ENCODE results near the gene GMDS. TPM values are rescaled to one million over a fixed set of nuclear protein-coding genes. Genes with fewer than 3 reads are reported as not detected.

The GMDS gene
- total RNA-seq, 5 donors from 2014 or later (not counting 1 experiment from before 2014, with no cell fraction given): 12.9 to 21.5 (median 14.6) TPM

GRCh38 chr6:1576711-1577110 lies 668.7 kb downstream of the GMDS start:
- no peak overlapping the region for H3K27ac ChIP-seq (ENCODE audit: low read length)
- no peak for ATAC-seq (replicated peaks in 1 of 4)
- peaks cover 0 to 54% of the 10 kb centered on the region in 2 experiments for H3K27me3 ChIP-seq (replicated peaks in 1 of 2; ENCODE audit: control insufficient read depth in 2 of 2, extremely low read depth in 1 of 2, insufficient read depth in 2 of 2, low read length in 1 of 2)
- ChIA-PET CTCF (no interaction called here), POLR2A (interaction anchor here in 1 of 2 donors (0.5 kb wide), 1 partner anchor 14 kb away, joined by 3 read pairs; no protein-coding TSS in a partner anchor)
- 83% methylated on average over 8 of the region's 11 CpGs for whole genome bisulfite sequencing (ENCODE audit: insufficient coverage)
- H3K36me3 ChIP-seq (ENCODE audit: control insufficient read depth in 2 of 2, extremely low read depth in 1 of 2, insufficient read depth in 1 of 2, low read length in 1 of 2): no peaks in the 10 kb centered on the region
- peaks cover 3 to 22% of the 10 kb centered on the region in 2 donors for H3K27me3 Mint-ChIP-seq
- no peaks in the 10 kb centered on the region for H3K36me3 Mint-ChIP-seq
- no peaks in the 10 kb centered on the region for H3K4me1 Mint-ChIP-seq
- no peak overlapping the region for H3K27ac Mint-ChIP-seq
- H3K4me1 ChIP-seq (ENCODE audit: control insufficient read depth in 1 of 2, extremely low read depth in 1 of 2, insufficient read depth in 2 of 2, low read length in 2 of 2): no peaks in the 10 kb centered on the region
- DNase-seq: no peak
- no peak overlapping the region for H3K4me3 ChIP-seq (ENCODE audit: control insufficient read depth in 1 of 2, extremely low read depth in 1 of 2, low read length in 1 of 2)
- H3K4me3 Mint-ChIP-seq: no peak overlapping the region
- H3K9me3 ChIP-seq: no peaks in the 10 kb centered on the region
- peaks cover 2 to 5% (median 3%) of the 10 kb centered on the region in 3 donors for H3K9me3 Mint-ChIP-seq

GRCh38 chr6:1576166-1576565 lies 669.2 kb downstream of the GMDS start:
- ChIA-PET CTCF (no interaction called here), POLR2A (no interaction called here)
- H3K27ac ChIP-seq (ENCODE audit: low read length): no peak overlapping the region
- no peaks in the 10 kb centered on the region for H3K4me1 Mint-ChIP-seq
- peaks cover 2% of the 10 kb centered on the region for H3K9me3 ChIP-seq
- 79% methylated on average over 7 of the region's 9 CpGs for WGBS (ENCODE audit: insufficient coverage)
- H3K4me3 Mint-ChIP-seq: no peak overlapping the region
- no peak for ATAC-seq (replicated peaks in 1 of 4)
- no peak overlapping the region for H3K27ac Mint-ChIP-seq
- H3K27me3 ChIP-seq (replicated peaks in 1 of 2; ENCODE audit: control insufficient read depth in 2 of 2, extremely low read depth in 1 of 2, insufficient read depth in 2 of 2, low read length in 1 of 2): peaks cover 0 to 50% of the 10 kb centered on the region in 2 experiments
- no peaks in the 10 kb centered on the region for H3K36me3 Mint-ChIP-seq
- no peaks in the 10 kb centered on the region for H3K4me1 ChIP-seq (ENCODE audit: control insufficient read depth in 1 of 2, extremely low read depth in 1 of 2, insufficient read depth in 2 of 2, low read length in 2 of 2)
- peaks cover 7 to 11% (median 9%) of the 10 kb centered on the region in 3 donors for H3K9me3 Mint-ChIP-seq
- no peak overlapping the region for H3K4me3 ChIP-seq (ENCODE audit: control insufficient read depth in 1 of 2, extremely low read depth in 1 of 2, low read length in 1 of 2)
- no peak for DNase-seq
- H3K27me3 Mint-ChIP-seq: peaks cover 5 to 20% of the 10 kb centered on the region in 2 donors
- H3K36me3 ChIP-seq (ENCODE audit: control insufficient read depth in 2 of 2, extremely low read depth in 1 of 2, insufficient read depth in 1 of 2, low read length in 1 of 2): no peaks in the 10 kb centered on the region

GRCh38 chr6:1575210-1576041 lies 670.0 kb downstream of the GMDS start:
- no peak overlapping the region for H3K27ac ChIP-seq (ENCODE audit: low read length)
- ChIA-PET POLR2A (no interaction called here), CTCF (interaction anchor here in 1 of 2 donors (0.6 kb wide), 1 partner anchor 211 kb away, joined by 3 read pairs; no protein-coding TSS in a partner anchor)
- H3K36me3 Mint-ChIP-seq: peaks cover 6% of the 10 kb centered on the region
- WGBS (ENCODE audit: insufficient coverage): 74% methylated on average over 8 of the region's 16 CpGs
- no peak overlapping the region for H3K27ac Mint-ChIP-seq
- H3K27me3 Mint-ChIP-seq: peaks cover 6 to 23% of the 10 kb centered on the region in 2 donors
- no peaks in the 10 kb centered on the region for H3K36me3 ChIP-seq (ENCODE audit: control insufficient read depth in 2 of 2, extremely low read depth in 1 of 2, insufficient read depth in 1 of 2, low read length in 1 of 2)
- H3K4me1 Mint-ChIP-seq: no peaks in the 10 kb centered on the region
- peaks cover 0 to 45% of the 10 kb centered on the region in 2 experiments for H3K27me3 ChIP-seq (replicated peaks in 1 of 2; ENCODE audit: control insufficient read depth in 2 of 2, extremely low read depth in 1 of 2, insufficient read depth in 2 of 2, low read length in 1 of 2)
- H3K9me3 ChIP-seq: peaks cover 2% of the 10 kb centered on the region
- ATAC-seq (replicated peaks in 1 of 4) (no peak), DNase-seq (no peak)
- no peak overlapping the region for H3K4me3 ChIP-seq (ENCODE audit: control insufficient read depth in 1 of 2, extremely low read depth in 1 of 2, low read length in 1 of 2)
- H3K9me3 Mint-ChIP-seq: peaks cover 14 to 18% (median 15%) of the 10 kb centered on the region in 3 donors
- no peaks in the 10 kb centered on the region for H3K4me1 ChIP-seq (ENCODE audit: control insufficient read depth in 1 of 2, extremely low read depth in 1 of 2, insufficient read depth in 2 of 2, low read length in 2 of 2)
- no peak overlapping the region for H3K4me3 Mint-ChIP-seq

GRCh38 chr6:1574890-1575209 lies 670.6 kb downstream of the GMDS start:
- no peak overlapping the region for H3K4me3 Mint-ChIP-seq
- peaks cover 6 to 25% of the 10 kb centered on the region in 2 donors for H3K27me3 Mint-ChIP-seq
- peaks cover 15 to 22% (median 16%) of the 10 kb centered on the region in 3 donors for H3K9me3 Mint-ChIP-seq
- peaks cover 0 to 43% of the 10 kb centered on the region in 2 experiments for H3K27me3 ChIP-seq (replicated peaks in 1 of 2; ENCODE audit: control insufficient read depth in 2 of 2, extremely low read depth in 1 of 2, insufficient read depth in 2 of 2, low read length in 1 of 2)
- H3K36me3 Mint-ChIP-seq: peaks cover 6% of the 10 kb centered on the region
- CTCF ChIA-PET: no interaction called here
- no peak overlapping the region for H3K4me3 ChIP-seq (ENCODE audit: control insufficient read depth in 1 of 2, extremely low read depth in 1 of 2, low read length in 1 of 2)
- POLR2A ChIA-PET: interaction anchor here in 1 of 2 donors (0.7 kb wide), 1 partner anchor 1780 kb away, joined by 3 read pairs; no protein-coding TSS in a partner anchor
- H3K36me3 ChIP-seq (ENCODE audit: control insufficient read depth in 2 of 2, extremely low read depth in 1 of 2, insufficient read depth in 1 of 2, low read length in 1 of 2): no peaks in the 10 kb centered on the region
- no peaks in the 10 kb centered on the region for H3K4me1 ChIP-seq (ENCODE audit: control insufficient read depth in 1 of 2, extremely low read depth in 1 of 2, insufficient read depth in 2 of 2, low read length in 2 of 2)
- no peak for DNase-seq
- H3K9me3 ChIP-seq: peaks cover 2% of the 10 kb centered on the region
- no peaks in the 10 kb centered on the region for H3K4me1 Mint-ChIP-seq
- no peak overlapping the region for H3K27ac Mint-ChIP-seq
- no peak for ATAC-seq (replicated peaks in 1 of 4)
- H3K27ac ChIP-seq (ENCODE audit: low read length): no peak overlapping the region
- WGBS (ENCODE audit: insufficient coverage): 83% methylated on average over 4 of the region's 6 CpGs

GRCh38 chr6:1574083-1574761 lies 671.2 kb downstream of the GMDS start:
- no peak for DNase-seq
- Mint-ChIP-seq H3K27ac (no peak overlapping the region), H3K4me3 (no peak overlapping the region), H3K36me3 (peaks cover 6% of the 10 kb centered on the region), H3K4me1 (no peaks in the 10 kb centered on the region), H3K9me3 (peaks cover 15 to 22% (median 16%) of the 10 kb centered on the region in 3 donors), H3K27me3 (peaks cover 6 to 25% of the 10 kb centered on the region in 2 donors)
- H3K4me3 ChIP-seq (ENCODE audit: control insufficient read depth in 1 of 2, extremely low read depth in 1 of 2, low read length in 1 of 2): no peak overlapping the region
- no peak overlapping the region for H3K27ac ChIP-seq (ENCODE audit: low read length)
- ATAC-seq (replicated peaks in 1 of 4): no peak
- ChIA-PET POLR2A (interaction anchor here (0.6 to 0.7 kb wide), 2 partner anchors 8 to 1781 kb away, joined by 3 read pairs; no protein-coding TSS in a partner anchor), CTCF (no interaction called here)
- peaks cover 2% of the 10 kb centered on the region for H3K9me3 ChIP-seq
- no peaks in the 10 kb centered on the region for H3K36me3 ChIP-seq (ENCODE audit: control insufficient read depth in 2 of 2, extremely low read depth in 1 of 2, insufficient read depth in 1 of 2, low read length in 1 of 2)
- WGBS (ENCODE audit: insufficient coverage): 86% methylated on average over 8 of the region's 13 CpGs
- H3K27me3 ChIP-seq (replicated peaks in 1 of 2; ENCODE audit: control insufficient read depth in 2 of 2, extremely low read depth in 1 of 2, insufficient read depth in 2 of 2, low read length in 1 of 2): peaks cover 0 to 37% of the 10 kb centered on the region in 2 experiments
- H3K4me1 ChIP-seq (ENCODE audit: control insufficient read depth in 1 of 2, extremely low read depth in 1 of 2, insufficient read depth in 2 of 2, low read length in 2 of 2): no peaks in the 10 kb centered on the region

Data from T-cell (primary cell).